T-helper 2 cell (primary cell): ENCODE measurements around the gene PPM1J.
"Not testable (repeated sequence)": the region's sequence is repeated elsewhere in the genome, so short reads cannot be mapped to it uniquely, and the experiment has no call there.

Experiments used
- DNase-seq, 5 experiments: peaks; one replicate each; pipeline versions ENCODE4 v3.0.0 to v3.0.0-alpha.2; 2012 to 2022
- total RNA-seq, 2 donors: gene quantifications; one replicate each; lab custom pipeline; 2026; lab: John Stamatoyannopoulos, UW

Gene PPM1J, protein sequence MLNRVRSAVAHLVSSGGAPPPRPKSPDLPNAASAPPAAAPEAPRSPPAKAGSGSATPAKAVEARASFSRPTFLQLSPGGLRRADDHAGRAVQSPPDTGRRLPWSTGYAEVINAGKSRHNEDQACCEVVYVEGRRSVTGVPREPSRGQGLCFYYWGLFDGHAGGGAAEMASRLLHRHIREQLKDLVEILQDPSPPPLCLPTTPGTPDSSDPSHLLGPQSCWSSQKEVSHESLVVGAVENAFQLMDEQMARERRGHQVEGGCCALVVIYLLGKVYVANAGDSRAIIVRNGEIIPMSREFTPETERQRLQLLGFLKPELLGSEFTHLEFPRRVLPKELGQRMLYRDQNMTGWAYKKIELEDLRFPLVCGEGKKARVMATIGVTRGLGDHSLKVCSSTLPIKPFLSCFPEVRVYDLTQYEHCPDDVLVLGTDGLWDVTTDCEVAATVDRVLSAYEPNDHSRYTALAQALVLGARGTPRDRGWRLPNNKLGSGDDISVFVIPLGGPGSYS
- 0 to 0.47 reads per million in 2 donors for total RNA-seq

DNA sequence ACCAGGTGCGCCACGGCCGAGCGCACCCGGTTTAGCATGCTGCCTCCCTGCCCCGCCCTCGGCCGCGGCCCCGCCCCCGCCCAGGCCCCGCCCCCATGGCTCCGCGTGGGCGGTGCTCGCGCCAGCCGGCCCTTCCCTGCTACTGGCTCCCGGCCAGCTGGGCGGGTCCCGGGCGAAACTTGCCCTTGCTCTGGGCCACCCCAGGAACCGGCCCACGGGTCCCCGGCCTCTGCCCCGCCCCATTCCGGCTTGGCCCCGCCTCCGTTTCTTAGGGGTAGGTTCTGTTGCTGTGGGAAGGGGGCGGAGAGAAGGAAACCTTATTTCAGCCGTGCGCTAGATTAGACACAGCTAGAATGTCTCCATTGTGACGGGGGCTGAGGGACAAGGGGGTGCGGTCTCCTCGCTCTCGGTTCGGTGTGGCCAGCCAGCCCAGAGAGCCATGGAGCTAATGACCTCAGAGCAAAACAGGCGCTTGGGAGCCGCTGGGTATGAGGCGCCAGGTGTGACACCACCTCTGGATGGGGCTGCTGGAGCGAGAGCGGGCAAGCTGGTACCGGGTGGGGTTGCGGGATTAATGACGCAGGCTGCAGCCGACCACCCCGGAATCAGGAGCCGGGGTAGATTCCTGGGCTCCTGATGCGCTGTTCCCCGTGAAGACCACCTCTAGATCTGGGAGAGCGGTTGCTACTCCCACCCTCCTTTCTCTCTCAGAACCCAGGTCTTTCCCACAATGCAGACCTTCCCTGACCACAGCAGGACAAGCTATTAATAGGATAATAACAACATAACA, at the start of gene PPM1J:
Gene PPM1J, minus strand, starts transcription at position 69 of the 790 bp plus-strand sequence. Its CDS starts 31 bp downstream, at position 38.
- DNase-seq: peak; percentile 91 to 96 (median 94)

DNA sequence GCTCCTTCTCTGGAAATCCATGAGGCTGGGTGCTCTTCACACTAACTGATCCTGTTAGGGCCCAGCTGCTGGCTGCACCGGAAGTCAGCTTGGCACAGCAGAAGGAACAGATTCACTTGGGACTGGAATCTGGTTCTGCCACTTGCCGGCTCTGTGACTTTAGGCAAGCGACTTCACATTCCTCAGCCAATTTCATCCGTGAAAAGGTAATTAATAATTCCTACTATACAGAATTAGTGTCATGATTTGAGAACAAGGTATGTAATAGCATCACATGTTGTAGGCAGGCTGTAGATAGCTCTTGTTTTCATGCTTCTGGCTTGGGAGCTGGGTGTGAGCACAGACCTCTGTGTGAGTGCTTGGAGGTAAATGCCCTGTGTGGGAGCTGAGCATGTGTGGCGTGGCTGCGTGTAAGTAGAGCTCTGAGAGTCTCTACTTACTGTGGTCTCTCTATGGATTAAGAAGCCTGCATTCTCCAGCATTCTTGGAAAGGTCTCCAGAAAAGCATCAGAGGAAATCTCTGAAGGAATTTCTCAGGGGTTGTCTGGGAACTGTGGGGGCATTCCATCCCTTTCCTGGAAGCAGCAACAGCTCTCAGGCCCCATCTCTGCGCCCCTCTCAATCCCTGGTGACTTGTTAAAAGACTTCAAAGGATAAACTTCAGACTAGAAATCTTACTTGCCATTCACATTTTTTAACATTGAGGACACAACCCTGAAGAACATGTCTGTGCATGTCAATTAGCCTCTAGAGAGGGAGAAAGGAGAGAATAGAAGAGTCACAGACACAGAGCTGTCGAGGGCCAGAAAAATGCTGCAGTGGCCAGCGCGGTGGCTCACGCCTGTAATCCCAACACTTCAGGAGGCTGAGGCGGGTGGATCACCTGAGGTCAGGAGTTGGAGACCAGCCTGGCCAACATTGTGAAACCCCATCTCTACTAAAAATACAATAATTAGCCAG, 47.7 kb upstream of the PPM1J start:
- no peak for DNase-seq

DNA sequence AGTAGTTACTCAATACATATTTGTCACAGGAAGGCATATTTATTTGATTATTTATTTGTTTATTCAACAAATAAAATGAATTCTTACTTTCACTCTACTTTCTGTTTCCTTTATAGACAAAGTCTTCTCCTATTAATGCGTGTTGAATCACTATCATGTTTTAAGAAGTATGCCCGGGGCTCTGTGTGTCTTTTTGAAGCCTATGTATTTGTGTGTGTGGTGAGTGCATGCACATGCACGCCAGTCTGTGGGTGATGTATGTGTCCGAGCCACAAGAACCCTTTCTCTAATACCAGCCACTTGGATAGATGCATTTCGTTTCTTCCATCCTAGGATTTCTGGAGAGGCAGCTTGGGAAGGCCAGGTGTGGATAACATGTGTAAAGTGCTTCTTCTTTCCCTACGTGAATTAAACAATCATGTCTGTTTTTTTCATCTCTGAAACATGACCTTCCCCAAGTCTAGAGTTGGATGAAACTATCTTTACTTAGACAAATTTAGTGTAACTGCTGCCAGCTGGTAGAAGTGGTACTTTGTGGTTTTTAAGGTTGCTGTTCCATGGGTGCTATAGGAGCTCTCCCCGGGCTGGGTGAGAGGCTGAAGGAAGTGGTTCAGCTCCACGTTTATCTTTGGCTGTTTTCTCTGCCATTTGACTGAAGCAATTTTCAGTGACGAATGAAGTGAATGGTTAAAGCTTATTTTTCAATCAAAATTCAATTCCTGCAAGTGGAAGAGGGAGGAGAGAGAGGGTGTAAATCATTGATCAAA, 46.8 kb upstream of the PPM1J start:
- DNase-seq: peak in 1 of 5 experiments; percentile 19

DNA sequence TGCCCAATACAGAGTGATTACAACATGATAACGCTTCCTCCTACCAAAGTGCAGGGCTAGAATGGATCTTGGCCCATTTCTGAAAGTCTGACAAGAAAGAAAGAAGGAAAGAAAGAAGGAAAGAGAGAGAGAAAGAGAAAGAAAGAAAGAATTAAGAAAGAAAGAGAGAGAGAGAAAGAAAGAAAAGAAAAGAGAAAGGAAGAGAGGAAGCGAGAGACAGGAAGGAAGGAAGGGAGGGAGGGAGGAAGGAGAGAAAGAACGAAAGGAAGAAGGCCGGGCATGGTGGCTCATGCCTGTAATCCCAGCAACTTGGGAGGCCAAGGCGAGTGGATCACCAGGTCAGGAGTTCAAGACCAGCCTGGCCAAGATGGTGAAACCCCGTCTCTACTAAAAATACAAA, 44.1 kb upstream of the PPM1J start:
- no peak for DNase-seq

DNA sequence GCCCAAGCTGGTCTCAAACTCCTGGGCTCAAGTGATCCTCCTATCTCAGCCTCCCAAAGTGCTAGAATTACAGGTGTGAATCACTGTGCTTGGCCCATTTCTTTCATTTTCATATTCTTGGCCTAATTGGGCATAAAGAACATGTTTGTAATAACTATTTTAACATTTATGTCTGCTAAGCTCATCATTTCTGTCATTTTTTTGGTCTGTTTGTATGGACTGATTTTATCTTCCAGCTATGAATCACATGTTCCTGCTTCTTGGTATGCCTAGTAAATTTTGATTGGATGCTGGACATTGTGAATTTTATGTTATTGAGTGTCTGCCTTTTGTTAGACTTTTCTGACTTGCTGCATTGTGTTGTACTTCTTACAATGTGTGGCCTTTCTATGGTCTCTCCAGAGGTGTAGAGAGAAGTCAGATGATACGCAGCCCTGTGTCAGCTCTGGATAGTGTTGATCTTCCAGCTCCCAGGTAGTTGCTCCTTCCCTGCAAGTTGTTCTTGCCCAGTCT, 39.0 kb upstream of the PPM1J start:
- DNase-seq: no peak

DNA sequence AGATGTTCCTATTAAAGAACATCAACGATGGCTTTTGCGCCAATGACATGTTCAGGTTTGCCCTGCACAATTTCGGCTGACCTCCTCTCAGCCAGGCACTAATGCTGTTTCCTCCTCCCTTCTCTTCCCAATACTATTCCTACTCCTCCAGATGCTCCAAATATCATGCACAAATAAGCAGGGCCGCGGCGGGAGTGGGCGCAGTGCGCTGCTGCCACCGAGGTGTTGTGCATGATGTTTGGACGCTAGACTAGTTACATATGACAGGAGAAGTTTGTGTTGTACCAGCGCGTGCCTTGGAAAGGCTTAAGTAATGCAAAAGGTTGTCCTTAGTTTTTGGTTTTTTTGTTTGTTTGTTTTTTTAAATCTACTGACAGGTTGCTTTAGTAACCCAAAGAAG, 33.3 kb upstream of the PPM1J start:
- DNase-seq: no peak

DNA sequence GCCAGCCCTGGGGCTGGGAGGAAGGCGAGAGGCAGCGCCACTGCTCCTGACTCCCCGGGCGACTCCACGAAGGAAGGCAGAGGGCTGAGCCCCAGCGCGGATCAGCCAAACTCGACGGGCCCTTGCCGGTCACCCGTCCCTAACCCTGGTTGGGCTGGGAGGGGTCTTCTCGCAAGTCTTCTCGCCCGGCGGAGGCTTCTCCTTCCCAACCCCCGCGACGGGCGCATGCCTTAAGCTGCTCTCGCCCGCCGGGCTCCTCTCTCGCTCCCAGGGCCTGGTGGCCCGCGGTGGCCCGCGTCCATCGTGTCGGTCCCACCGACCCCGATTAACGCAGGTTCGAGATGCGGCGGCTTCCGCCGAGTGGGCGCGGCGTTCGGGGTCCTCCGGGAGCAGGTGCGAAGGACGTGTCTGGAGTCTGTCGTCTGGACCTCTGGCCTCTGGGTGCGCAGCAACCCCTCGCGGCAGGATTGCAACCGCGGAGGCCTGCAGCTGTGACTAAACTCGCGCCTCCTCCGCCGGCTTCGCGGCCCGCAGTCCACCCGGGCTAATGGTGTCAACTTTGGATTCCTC, 29.0 kb upstream of the PPM1J start:
- no peak for DNase-seq

DNA sequence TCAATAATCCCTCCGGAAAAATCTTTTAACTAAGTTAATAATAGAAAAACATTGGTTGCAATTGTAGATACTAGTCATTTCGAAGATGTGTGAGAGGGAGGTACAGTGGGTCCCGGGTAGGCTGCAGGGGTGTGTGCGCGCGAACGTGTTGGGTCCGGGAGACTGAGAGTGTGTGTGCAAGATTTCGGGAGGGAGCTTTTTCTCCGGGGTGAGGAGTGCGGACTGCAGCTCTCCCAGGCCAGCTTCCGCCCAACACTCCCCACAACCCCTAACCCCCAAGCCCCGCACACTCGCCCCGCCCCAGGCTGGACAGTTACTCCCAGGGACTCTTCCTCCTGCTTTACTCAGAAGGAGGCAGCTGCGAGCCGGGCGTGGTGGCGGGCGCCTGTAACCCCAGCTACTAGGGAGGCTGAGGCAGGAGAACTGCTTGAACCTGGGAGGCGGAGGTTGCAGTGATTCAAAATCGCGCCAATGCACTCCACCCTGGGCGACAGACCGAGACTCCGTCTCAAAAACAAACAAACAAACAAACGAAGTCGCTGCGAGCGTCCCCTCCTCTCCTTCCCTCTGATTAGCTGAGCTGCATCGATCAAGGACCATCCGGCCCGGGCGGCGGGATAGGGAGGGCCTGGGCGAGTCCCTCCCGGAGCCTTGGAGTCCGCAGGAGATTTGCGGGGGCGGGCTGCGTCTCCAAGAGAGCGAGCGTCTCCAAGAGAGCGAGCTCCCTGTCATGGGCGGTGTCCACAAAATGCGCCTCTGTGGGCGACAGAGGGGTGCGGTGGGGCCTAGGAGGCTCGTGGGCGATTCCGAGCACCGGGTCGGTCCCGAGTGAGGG, 28.3 kb upstream of the PPM1J start:
- DNase-seq: no peak

DNA sequence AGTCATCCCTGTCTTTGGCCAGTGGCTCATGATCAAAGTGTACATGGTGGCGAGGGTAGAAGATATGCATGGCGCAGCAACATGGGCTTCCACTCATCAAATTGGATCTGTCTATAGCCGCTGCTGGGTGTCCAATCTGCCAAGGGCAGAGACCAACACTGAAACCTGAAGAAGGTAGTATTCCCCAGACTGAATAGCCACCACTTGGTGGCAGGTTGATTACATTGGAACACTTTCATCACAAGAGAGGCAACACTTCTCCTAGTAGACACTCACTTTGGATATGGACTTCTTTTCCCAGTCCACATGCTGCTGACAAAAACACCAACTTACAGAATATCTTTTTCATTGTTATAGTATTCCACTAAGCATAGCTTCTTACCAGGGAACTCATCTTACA, 22.4 kb upstream of the PPM1J start:
- DNase-seq: no peak

DNA sequence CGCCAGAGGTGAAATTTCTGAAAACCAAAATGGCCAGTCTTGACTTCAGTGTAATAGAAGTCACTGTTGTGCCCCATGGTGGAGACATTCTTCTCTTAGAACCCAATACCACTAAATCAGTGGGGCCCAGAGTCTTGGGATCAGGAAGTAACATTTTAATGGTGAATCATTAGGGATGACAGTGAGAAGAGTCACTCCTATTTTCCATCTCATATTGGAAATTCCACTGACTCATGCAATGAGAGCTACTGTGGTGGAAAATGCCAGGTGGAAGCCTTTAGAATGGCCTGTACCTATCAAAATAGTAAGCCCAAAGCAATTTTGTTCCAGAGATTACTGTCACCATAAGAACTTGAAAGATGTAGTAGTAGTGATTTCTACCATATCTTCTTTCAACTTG, 20.6 kb upstream of the PPM1J start:
- DNase-seq: no peak

DNA sequence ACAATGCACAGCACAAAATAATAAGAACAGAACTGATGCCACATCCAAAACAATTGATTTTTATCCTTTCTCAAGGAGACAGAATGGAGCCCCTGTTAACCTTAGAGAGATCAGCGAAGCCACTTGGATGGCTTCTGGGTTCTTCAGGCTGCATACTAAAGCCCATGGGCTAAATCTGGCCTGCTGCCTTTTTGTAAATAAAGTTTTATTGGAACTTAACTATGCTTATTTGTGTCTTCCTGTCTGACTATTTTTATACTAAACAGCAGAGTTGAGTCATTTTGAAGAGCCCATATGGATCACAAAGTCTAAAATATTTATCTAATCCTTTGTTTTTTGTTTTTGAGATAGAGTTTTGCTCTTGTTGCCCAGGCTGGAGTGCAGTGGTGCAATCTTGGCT, 16.3 kb upstream of the PPM1J start:
- no peak for DNase-seq

DNA sequence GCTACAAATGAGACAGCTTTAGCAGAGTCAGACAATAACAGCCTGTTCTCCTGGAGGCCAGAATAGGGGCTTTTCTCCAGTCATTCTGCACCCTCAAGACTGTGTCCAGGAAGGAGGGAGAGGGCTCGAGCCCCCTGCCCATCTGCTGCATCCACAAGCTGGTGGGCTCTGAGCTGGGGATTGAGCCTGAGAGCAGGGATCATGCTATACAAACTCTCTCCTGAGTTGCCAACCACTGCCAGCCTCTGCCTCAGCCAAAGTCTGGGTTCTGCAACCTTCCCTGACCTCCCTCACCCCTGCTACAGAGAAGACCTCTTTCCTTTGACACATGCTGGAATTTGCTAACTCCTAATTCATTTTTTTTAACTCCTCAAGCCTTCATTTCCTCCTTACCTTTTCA, 14.8 kb upstream of the PPM1J start:
- no peak for DNase-seq

DNA sequence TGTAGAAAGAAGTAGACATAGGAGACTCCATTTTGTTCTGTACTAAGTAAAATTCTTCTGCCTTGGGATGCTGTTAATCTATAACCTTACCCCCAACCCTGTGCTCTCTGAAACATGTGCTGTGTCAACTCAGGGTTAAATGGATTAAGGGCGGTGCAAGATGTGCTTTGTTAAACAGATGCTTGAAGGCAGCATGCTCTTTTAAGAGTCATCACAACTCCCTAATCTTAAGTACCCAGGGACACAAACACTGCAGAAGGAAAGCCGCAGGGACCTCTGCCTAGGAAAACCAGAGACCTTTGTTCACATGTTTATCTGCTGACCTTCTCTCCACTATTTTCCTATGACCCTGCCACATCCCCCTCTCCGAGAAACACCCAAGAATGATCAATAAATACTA, 13.9 kb upstream of the PPM1J start:
- DNase-seq: not testable (repeated sequence)

DNA sequence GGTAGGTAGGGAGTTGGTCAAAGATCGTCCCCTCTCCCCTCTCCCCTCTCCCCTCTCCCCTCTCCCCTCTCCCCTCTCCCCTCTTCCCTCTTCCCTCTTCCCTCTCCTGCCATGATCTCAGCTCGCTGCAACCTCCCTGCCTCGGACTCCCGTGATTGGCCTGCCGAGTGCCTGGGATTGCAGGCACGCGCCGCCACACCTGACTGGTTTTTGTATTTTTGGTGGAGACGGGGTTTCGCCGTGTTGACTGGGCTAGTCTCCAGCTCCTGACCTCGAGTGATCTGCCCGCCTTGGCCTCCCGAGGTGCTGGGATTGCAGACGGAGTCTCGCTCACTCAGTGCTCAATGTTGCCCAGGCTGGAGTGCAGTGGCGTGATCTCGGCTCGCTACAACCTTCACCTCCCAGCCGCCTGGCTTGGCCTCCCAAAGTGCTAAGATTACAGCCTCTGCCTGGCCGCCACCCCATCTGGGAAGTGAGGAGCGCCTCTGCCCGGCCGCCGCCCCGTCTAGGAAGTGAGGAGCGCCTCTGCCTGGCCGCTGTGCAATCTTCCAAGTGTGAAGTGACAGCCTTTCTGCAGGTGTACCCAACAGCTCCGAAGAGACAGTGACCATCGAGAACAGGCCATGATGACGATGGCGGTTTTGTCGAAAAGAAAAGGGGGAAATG, 13.3 kb upstream of the PPM1J start:
- not testable (repeated sequence) for DNase-seq

DNA sequence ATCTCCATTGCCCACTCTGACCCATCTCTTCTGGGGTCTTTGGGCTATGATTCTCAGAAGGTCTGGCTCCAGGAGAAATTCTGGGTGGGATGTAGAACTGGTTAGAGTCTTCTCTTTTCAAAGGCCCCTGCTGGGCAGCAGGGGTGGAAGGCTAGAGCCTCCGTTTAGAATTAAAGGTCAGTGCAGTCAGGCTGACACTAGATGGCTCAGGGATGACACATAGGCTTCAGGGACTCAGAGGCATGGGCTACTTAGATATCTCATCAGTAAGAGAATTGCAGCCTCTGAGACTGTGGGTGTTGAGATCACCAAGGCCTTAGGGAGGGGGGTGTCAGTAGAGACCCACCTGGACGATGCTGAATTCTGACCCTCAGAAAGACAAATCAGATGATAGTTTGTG, 12.6 kb upstream of the PPM1J start:
- DNase-seq: no peak

DNA sequence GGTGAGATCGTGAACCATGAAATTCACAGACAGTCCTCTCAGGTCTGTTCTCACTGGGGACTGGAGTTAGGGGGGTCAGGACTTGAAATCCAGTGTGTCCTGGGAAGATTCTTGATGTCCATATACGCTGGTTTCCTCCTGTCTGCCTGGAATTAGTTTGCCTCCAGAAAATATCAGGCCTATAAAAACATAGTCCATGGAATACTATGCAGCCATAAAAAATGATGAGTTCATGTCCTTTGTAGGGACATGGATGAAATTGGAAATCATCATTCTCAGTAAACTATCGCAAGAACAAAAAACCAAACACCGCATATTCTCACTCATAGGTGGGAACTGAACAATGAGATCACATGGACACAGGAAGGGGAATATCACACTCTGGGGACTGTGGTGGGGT, 9.1 kb upstream of the PPM1J start:
- not testable (repeated sequence) for DNase-seq

DNA sequence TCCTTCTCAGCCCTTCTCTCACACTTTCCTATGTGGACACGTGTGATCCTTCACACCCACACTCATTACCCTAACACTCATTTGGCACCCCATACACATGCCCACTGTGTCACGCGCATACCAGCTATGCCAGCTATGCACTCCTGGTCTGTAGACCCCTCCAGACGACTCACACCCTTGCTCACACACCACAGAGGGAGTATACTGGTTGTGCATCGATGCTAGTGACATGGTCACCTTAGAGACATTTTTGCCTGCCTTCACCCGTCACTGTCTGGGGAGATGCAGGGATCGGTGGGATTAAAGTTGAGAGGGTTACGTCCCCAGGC, 8.3 kb upstream of the PPM1J start:
- DNase-seq: no peak

DNA sequence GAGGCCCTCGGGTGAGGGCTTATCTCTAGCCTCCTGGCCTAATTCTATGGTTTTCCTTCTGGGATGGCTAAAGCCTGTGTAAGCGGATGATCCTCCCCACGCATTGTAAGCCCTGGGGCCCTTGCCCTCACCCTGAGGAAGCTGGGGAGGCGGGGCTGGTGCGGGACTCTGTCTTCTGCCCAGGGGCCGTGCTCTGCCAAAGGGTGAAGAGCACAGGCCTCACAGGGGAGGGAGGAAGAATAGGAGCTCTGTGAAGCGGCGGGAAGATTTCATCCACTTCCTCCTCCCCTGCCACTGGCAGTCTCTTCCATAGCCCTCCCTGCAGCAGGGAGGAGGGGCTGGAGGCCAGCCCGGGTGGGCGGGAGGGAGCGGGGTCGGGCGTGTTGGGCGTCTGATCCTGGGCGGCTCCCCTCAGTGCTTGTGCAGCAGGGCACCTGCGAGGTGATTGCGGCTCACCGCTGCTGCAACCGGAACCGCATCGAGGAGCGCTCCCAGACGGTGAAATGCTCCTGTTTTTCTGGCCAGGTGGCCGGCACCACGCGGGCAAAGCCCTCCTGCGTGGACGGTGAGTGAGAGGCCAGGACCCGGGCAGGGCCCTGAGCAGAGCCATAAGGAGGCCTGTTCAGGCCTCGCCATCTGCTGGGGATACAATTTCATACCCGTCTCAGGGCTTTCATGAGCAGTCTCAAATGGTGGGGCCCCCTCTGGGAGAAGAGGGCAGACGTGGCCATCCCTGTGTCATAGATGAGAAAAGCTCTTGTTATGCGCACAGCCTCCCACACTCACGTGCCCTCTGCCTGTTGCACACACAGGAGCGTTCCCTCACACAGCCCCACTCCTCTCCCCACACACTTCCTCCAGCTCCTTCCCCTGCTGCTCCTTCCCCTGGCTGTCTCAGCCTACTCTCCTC, 7.7 kb upstream of the PPM1J start:
- no peak for DNase-seq
